ENCODE measurements around the gene C12orf75. TPM values are rescaled to one million over a fixed set of nuclear protein-coding genes. Genes with fewer than 3 reads are reported as not detected.
A peak's percentile ranks its signal among the peaks of the same experiment; 100 is the strongest.
"Not testable (repeated sequence)": the region's sequence is repeated elsewhere in the genome, so short reads cannot be mapped to it uniquely, and the experiment has no call there.

The C12orf75 gene
- total RNA-seq, 2 experiments from 2014 or later, result 301 to 311 TPM

DNA sequence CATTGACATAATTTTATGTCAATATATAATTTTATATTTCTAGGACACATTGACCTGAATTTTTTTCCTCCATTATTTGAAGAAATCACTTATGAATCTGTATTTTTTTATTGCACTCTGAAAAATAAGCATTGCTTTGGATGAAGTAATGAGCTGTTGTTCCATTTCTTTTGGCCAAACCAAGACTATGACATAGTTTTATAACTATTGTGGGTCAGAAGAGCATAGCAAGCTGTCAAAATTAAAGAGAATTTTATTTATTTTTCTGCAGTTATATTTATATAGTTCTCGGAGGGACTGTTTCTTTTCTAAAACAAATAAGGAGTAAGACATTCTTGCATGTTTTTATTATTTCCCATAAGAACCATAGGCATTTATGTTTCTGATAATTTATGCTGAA, 8.5 kb downstream of the C12orf75 start:
- Mint-ChIP-seq H3K27me3 (ENCODE audit: low read depth) (no peaks in the 10 kb centered on the region), H3K27ac (no peak overlapping the region), H3K9me3 (ENCODE audit: insufficient read depth) (peaks cover 21% of the 10 kb centered on the region), H3K4me1 (ENCODE audit: low read depth) (peaks cover 73% of the 10 kb centered on the region), H3K36me3 (ENCODE audit: low read depth) (peaks cover 86% of the 10 kb centered on the region), H3K4me3 (no peak overlapping the region)
- ATAC-seq, result no peak
- no peak for DNase-seq
- POLR2A ChIA-PET, result interaction anchor here (1.1 to 1.4 kb wide), 2 partner anchors 9 to 18 kb away, joined by 4 to 5 read pairs; no protein-coding TSS in a partner anchor
- CTCF ChIA-PET, result interaction anchor here (1.4 kb wide), 1 partner anchor 15 kb away, joined by 3 read pairs; no protein-coding TSS in a partner anchor

DNA sequence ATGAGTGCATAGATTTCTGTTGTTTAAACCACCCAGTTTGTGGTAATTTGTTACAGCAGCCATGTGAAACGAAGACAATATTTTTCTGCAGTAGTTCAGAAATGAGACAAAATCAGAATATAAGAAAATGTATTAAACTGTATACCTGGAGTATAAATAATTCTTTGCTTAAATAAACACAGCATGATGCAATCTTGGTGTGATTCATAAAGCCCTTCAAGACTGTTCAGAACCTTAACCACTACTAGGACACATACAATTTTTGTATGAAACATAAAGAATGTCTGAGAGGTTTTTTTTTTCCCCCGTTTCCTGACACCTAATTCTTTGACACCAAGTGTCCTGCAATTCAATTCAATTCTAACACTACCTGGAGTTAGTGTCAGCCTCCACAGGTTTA, 10.5 kb downstream of the C12orf75 start:
- DNase-seq, result no peak
- H3K9me3 Mint-ChIP-seq (ENCODE audit: insufficient read depth), result peaks cover 21% of the 10 kb centered on the region
- ChIA-PET CTCF (interaction anchor here (1.4 kb wide), 1 partner anchor 21 kb away, joined by 4 read pairs; no protein-coding TSS in a partner anchor), POLR2A (no interaction called here)
- no peak for ATAC-seq
- H3K27me3 Mint-ChIP-seq (ENCODE audit: low read depth), result no peaks in the 10 kb centered on the region
- H3K4me3 Mint-ChIP-seq, result no peak overlapping the region
- H3K36me3 Mint-ChIP-seq (ENCODE audit: low read depth), result peaks cover 76% of the 10 kb centered on the region
- H3K27ac Mint-ChIP-seq, result no peak overlapping the region
- peaks cover 62% of the 10 kb centered on the region for H3K4me1 Mint-ChIP-seq (ENCODE audit: low read depth)

DNA sequence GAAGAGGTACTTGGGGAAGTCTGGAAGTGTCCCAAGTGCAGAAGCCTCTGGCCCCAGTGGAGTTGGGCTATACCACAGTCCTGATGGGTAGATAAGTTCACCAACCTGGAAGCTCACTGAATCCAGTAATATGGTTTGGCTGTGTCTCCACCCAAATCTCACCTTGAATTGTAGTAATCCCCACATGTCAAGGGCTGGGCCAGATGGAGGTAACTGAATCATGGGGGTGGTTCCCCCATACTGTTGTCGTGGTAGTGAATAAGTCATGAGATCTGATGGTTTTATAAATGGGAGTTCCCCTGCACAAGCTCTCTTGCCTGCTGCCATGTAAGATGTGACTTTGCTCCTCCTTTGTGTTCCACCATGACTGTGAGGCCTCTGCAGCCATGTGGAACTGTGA, 11.1 kb downstream of the C12orf75 start:
- H3K27me3 Mint-ChIP-seq (ENCODE audit: low read depth); POLR2A ChIA-PET; H3K4me3 Mint-ChIP-seq; DNase-seq; H3K27ac Mint-ChIP-seq; ATAC-seq: not testable (repeated sequence)
- Mint-ChIP-seq H3K36me3 (ENCODE audit: low read depth) (peaks cover 75% of the 10 kb centered on the region), H3K9me3 (ENCODE audit: insufficient read depth) (peaks cover 21% of the 10 kb centered on the region), H3K4me1 (ENCODE audit: low read depth) (peaks cover 61% of the 10 kb centered on the region)
- CTCF ChIA-PET, result interaction anchor here (1.4 kb wide), 1 partner anchor 22 kb away, joined by 4 read pairs; no protein-coding TSS in a partner anchor

DNA sequence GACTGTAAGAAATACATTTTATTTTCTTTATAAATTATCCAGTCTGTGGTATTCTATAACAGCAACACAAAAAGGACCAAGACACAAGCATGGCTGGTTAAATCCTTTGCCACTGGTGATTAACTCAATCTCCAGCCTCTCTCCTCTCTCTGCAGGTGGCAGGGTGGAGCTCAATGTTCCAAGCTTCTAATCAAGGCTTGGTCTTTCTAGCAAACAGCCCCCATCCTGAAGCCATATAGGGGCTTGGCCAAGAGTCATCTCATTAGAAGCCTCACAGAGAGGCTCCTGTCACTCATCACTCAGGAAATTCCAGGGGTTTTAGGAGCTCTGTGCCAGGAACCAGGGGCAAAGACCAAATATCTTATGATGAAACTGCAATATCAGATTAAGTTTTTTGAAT, 12.0 kb downstream of the C12orf75 start:
- Mint-ChIP-seq H3K4me1 (ENCODE audit: low read depth) (peaks cover 60% of the 10 kb centered on the region), H3K4me3 (no peak overlapping the region), H3K36me3 (ENCODE audit: low read depth) (peaks cover 73% of the 10 kb centered on the region), H3K9me3 (ENCODE audit: insufficient read depth) (peaks cover 21% of the 10 kb centered on the region), H3K27me3 (ENCODE audit: low read depth) (no peaks in the 10 kb centered on the region), H3K27ac (no peak overlapping the region)
- CTCF ChIA-PET, result interaction anchor here (1.4 kb wide), 1 partner anchor 23 kb away, joined by 4 read pairs; no protein-coding TSS in a partner anchor
- no peak for DNase-seq
- no peak for ATAC-seq
- POLR2A ChIA-PET, result interaction anchor here (1.2 kb wide), 1 partner anchor 11 kb away, joined by 3 read pairs; no protein-coding TSS in a partner anchor

- Mint-ChIP-seq H3K9me3 (ENCODE audit: insufficient read depth) (peaks cover 21% of the 10 kb centered on the region), H3K4me3 (no peak overlapping the region), H3K27ac (peak overlapping the region; percentile 40), H3K27me3 (ENCODE audit: low read depth) (no peaks in the 10 kb centered on the region), H3K4me1 (ENCODE audit: low read depth) (peaks cover 61% of the 10 kb centered on the region), H3K36me3 (ENCODE audit: low read depth) (peaks cover 70% of the 10 kb centered on the region)
- ATAC-seq, result no peak
- CTCF ChIA-PET, result interaction anchor here (1.2 kb wide), 1 partner anchor 14 kb away, joined by 3 read pairs; no protein-coding TSS in a partner anchor
- POLR2A ChIA-PET, result no interaction called here
- no peak for DNase-seq
These were observed 13.3 kb downstream of the C12orf75 start for GRCh38 chr12:105343836-105344235.

DNA sequence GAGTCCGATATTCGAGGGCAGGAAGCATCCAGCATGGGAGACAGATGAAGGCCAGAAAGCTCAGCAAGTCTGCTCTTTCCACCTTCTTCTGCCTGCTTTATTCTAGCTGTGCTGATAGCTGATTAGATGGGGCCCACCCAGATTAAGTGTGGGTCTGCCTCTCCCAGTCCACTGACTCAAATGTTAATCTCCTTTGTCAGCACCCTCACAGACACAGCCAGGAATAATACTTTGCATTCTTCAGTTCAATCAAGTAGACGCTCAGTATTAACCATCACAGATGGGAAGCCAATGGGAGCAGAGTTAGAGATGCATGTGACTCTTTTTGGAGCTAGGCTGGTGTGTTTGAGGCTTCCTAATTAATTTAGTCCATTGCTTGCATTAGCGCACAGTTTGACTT, 17.0 kb downstream of the C12orf75 start:
- H3K36me3 Mint-ChIP-seq (ENCODE audit: low read depth), result peaks cover 67% of the 10 kb centered on the region
- CTCF ChIA-PET, result interaction anchor here (0.8 to 1.7 kb wide), 3 partner anchors 13 to 27 kb away, joined by 3 to 4 read pairs (median 4); no protein-coding TSS in a partner anchor
- H3K27me3 Mint-ChIP-seq (ENCODE audit: low read depth), result no peaks in the 10 kb centered on the region
- no peak for DNase-seq
- no peak overlapping the region for H3K4me3 Mint-ChIP-seq
- ATAC-seq, result no peak
- H3K9me3 Mint-ChIP-seq (ENCODE audit: insufficient read depth), result peaks cover 4% of the 10 kb centered on the region
- H3K27ac Mint-ChIP-seq, result peak overlapping the region; percentile 11
- H3K4me1 Mint-ChIP-seq (ENCODE audit: low read depth), result peaks cover 70% of the 10 kb centered on the region
- POLR2A ChIA-PET, result no interaction called here

DNA sequence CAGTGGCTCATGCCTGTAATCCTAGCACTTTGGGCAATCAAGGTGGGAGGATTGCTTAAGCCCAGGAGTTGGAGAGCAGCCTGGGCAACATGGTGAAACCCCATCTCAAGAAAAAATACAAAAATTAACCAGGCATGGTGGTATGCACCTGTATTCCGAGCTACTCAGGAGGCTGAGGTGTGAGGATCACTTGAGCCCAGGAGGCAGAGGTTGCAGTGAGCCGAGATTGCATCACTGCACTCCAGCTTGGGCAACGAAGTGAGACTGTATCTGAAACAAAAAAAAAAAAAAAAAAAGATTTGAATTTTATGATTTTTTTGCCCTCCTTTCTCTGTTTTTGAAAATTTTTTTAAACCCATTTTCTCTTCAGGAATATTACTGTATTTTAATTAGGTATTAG, 17.7 kb downstream of the C12orf75 start:
- H3K4me3 Mint-ChIP-seq, result no peak overlapping the region
- ChIA-PET POLR2A (interaction anchor here (0.8 kb wide), 1 partner anchor 10 kb away, joined by 3 read pairs; no protein-coding TSS in a partner anchor), CTCF (interaction anchor here (0.8 to 1.7 kb wide), 3 partner anchors 13 to 28 kb away, joined by 3 to 9 read pairs (median 4); no protein-coding TSS in a partner anchor)
- H3K9me3 Mint-ChIP-seq (ENCODE audit: insufficient read depth), result peaks cover 2% of the 10 kb centered on the region
- no peak for ATAC-seq
- H3K27ac Mint-ChIP-seq, result no peak overlapping the region
- peaks cover 69% of the 10 kb centered on the region for H3K36me3 Mint-ChIP-seq (ENCODE audit: low read depth)
- H3K4me1 Mint-ChIP-seq (ENCODE audit: low read depth), result peaks cover 72% of the 10 kb centered on the region
- no peak for DNase-seq
- no peaks in the 10 kb centered on the region for H3K27me3 Mint-ChIP-seq (ENCODE audit: low read depth)

DNA sequence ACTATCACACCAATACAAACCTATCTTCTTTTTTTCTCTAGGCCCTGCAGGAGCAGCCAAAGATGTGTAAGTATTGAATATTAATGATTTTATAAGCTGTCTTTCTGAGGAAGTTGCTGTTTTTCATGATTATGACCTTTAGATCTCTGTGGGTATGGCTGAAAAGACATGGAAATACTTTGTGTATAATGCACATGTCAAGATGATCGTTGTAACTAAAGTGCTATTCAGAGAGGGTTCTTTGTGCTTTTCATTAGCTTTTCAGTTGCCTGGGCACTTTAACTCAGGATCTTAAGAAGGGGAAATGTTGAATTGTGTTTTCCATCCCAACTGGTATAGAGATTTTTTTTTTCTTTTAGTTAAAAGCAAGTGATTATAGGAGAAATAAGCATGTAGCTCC, 18.1 kb downstream of the C12orf75 start:
- Mint-ChIP-seq H3K9me3 (ENCODE audit: insufficient read depth) (no peaks in the 10 kb centered on the region), H3K27ac (no peak overlapping the region), H3K36me3 (ENCODE audit: low read depth) (peaks cover 68% of the 10 kb centered on the region), H3K4me3 (no peak overlapping the region), H3K27me3 (ENCODE audit: low read depth) (no peaks in the 10 kb centered on the region), H3K4me1 (ENCODE audit: low read depth) (peaks cover 72% of the 10 kb centered on the region)
- ATAC-seq, result no peak
- POLR2A ChIA-PET, result interaction anchor here (0.8 to 1.2 kb wide), 2 partner anchors 11 to 19 kb away, joined by 3 to 8 read pairs; partner anchors contain the start of gene C12orf75
- CTCF ChIA-PET, result interaction anchor here (0.6 to 1.5 kb wide), 3 partner anchors 9 to 118 kb away, joined by 3 to 9 read pairs (median 3); no protein-coding TSS in a partner anchor
- DNase-seq, result no peak

GRCh38 chr12:105349138-105349537, 18.6 kb downstream of the C12orf75 start:
- no peak for ATAC-seq
- ChIA-PET CTCF (interaction anchor here (0.6 to 1.5 kb wide), 4 partner anchors 8 to 242 kb away, joined by 3 to 9 read pairs (median 3); partner anchors contain the start of gene WASHC4), POLR2A (interaction anchor here (1.2 kb wide), 1 partner anchor 19 kb away, joined by 8 read pairs; the partner anchor contains the start of gene C12orf75)
- H3K36me3 Mint-ChIP-seq (ENCODE audit: low read depth), result peaks cover 65% of the 10 kb centered on the region
- H3K4me1 Mint-ChIP-seq (ENCODE audit: low read depth), result peaks cover 70% of the 10 kb centered on the region
- H3K9me3 Mint-ChIP-seq (ENCODE audit: insufficient read depth), result no peaks in the 10 kb centered on the region
- H3K27ac Mint-ChIP-seq, result no peak overlapping the region
- H3K4me3 Mint-ChIP-seq, result no peak overlapping the region
- H3K27me3 Mint-ChIP-seq (ENCODE audit: low read depth), result no peaks in the 10 kb centered on the region
- no peak for DNase-seq

DNA sequence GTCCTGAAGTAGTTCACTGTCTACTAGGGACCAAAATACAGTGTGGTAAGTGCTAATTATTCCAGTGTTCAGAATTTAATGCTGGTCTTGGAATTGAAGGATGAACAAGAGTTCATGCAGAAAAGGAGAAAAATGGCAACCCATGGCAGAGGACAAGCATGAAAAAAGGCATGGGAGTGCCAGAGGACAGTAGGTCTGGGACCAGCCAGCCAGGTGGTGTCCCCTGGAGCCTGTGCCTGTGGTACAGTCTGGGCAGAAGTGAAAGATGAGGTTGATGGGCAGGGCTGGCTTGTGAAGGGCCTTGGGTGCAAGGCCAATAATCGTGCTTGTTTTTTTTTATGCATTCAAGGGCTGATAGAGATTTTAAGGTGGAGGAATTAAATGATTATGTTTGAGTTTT, 21.0 kb downstream of the C12orf75 start:
- Mint-ChIP-seq H3K27me3 (ENCODE audit: low read depth) (no peaks in the 10 kb centered on the region), H3K36me3 (ENCODE audit: low read depth) (peaks cover 70% of the 10 kb centered on the region), H3K4me3 (peak overlapping the region; percentile 31), H3K27ac (peak overlapping the region; percentile 79), H3K9me3 (ENCODE audit: insufficient read depth) (no peaks in the 10 kb centered on the region), H3K4me1 (ENCODE audit: low read depth) (peaks cover 78% of the 10 kb centered on the region)
- ChIA-PET POLR2A (interaction anchor here (1.5 kb wide), 1 partner anchor 20 kb away, joined by 7 read pairs; no protein-coding TSS in a partner anchor), CTCF (no interaction called here)
- DNase-seq (no peak), ATAC-seq (peak; percentile 47)

DNA sequence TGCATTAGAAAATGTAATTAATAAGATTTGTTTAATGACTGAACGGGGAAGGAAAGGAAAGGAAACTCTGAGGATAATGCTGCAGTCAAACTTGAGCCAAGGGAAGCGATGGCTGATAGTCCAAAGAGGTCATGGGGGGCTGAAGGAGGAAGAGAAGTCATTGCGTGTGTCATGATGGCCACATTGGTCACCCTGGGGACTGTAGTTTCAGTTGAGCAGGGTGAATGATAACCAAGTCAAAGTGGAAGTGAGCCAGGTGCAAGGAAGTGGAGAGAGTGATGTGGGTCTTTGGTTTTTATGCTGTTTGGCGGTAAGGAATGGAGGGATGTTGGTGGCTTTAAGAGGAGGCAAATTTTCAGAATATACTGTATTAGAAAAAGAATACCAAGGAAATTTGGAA, 21.6 kb downstream of the C12orf75 start:
- H3K27ac Mint-ChIP-seq, result peak overlapping the region; percentile 79
- H3K9me3 Mint-ChIP-seq (ENCODE audit: insufficient read depth), result no peaks in the 10 kb centered on the region
- H3K4me3 Mint-ChIP-seq, result peak overlapping the region; percentile 31
- ATAC-seq, result peak; percentile 71
- POLR2A ChIA-PET, result no interaction called here
- peaks cover 70% of the 10 kb centered on the region for H3K36me3 Mint-ChIP-seq (ENCODE audit: low read depth)
- CTCF ChIA-PET, result interaction anchor here (1.8 to 2.9 kb wide), 2 partner anchors 20 to 32 kb away, joined by 4 to 16 read pairs; no protein-coding TSS in a partner anchor
- H3K27me3 Mint-ChIP-seq (ENCODE audit: low read depth), result no peaks in the 10 kb centered on the region
- DNase-seq, result peak; percentile 57
- peaks cover 80% of the 10 kb centered on the region for H3K4me1 Mint-ChIP-seq (ENCODE audit: low read depth)

- CTCF ChIA-PET, result interaction anchor here (0.8 to 2.9 kb wide), 4 partner anchors 15 to 33 kb away, joined by 3 to 16 read pairs (median 4); no protein-coding TSS in a partner anchor
- DNase-seq (no peak), ATAC-seq (no peak)
- no peaks in the 10 kb centered on the region for H3K27me3 Mint-ChIP-seq (ENCODE audit: low read depth)
- H3K4me1 Mint-ChIP-seq (ENCODE audit: low read depth), result peaks cover 82% of the 10 kb centered on the region
- H3K36me3 Mint-ChIP-seq (ENCODE audit: low read depth), result peaks cover 72% of the 10 kb centered on the region
- POLR2A ChIA-PET, result interaction anchor here (1.2 kb wide), 1 partner anchor 21 kb away, joined by 9 read pairs; no protein-coding TSS in a partner anchor
- H3K9me3 Mint-ChIP-seq (ENCODE audit: insufficient read depth), result no peaks in the 10 kb centered on the region
- H3K4me3 Mint-ChIP-seq, result no peak overlapping the region
- no peak overlapping the region for H3K27ac Mint-ChIP-seq
These were observed 22.6 kb downstream of the C12orf75 start for GRCh38 chr12:105352940-105353635.
